DOHH2 (cell line): ENCODE measurements around the gene LRMDA.

Source experiments
- H3F3A ChIP-seq: fragments of 200-600 bp; sonication (generic), shearing (Covaris generic); 2 replicates; pipeline ENCODE4 v1.6.0; 2016; ENCODE audit warnings: antibody characterized with exemption, mild to moderate bottlenecking; ENCODE audit not compliant: control insufficient read depth, insufficient read depth
- H3K27ac ChIP-seq: fragments of 200-600 bp; sonication (generic); 2 replicates; pipeline ENCODE4 v1.5.1; 2014; ENCODE audit warnings: low read depth, mild to moderate bottlenecking, low read length, moderate library complexity
- H3K27me3 ChIP-seq: fragments of 200-600 bp; sonication (generic); 2 replicates; pipeline ENCODE4 v1.6.1; 2014; ENCODE audit warnings: mild to moderate bottlenecking, low read length, mixed read lengths; ENCODE audit not compliant: control insufficient read depth
- H3K36me3 ChIP-seq: fragments of 200-600 bp; sonication (generic); 2 replicates; pipeline ENCODE4 v1.6.1; 2014; ENCODE audit warnings: mild to moderate bottlenecking, low read length, moderate library complexity, mixed read lengths; ENCODE audit not compliant: control insufficient read depth
- H3K4me1 ChIP-seq: fragments of 200-600 bp; sonication (generic); 2 replicates; pipeline ENCODE4 v1.6.1; 2014; ENCODE audit warnings: mild to moderate bottlenecking, low read length, mixed read lengths; ENCODE audit not compliant: control insufficient read depth
- H3K4me2 ChIP-seq: fragments of 200-600 bp; sonication (generic); 2 replicates; pipeline ENCODE4 v1.6.0; 2014; ENCODE audit warnings: mild to moderate bottlenecking, low read length, moderate library complexity
- H3K4me3 ChIP-seq: fragments of 200-600 bp; sonication (generic); 2 replicates; pipeline ENCODE4 v1.5.1; 2014; ENCODE audit warnings: mild to moderate bottlenecking, low read length, mixed read lengths
- H3K79me2 ChIP-seq: fragments of 200-600 bp; sonication (generic); 2 replicates; pipeline ENCODE4 v1.6.1; 2014; ENCODE audit warnings: mild to moderate bottlenecking, low read length, mixed read lengths; ENCODE audit not compliant: control insufficient read depth
- H3K9me2 ChIP-seq: fragments of 200-600 bp; sonication (generic); replicated peaks from 2 replicates; pipeline ENCODE4 v1.6.1; 2014; ENCODE audit warnings: mild to moderate bottlenecking, low read length, mixed read lengths; ENCODE audit not compliant: control insufficient read depth
- H3K9me3 ChIP-seq: fragments of 200-600 bp; sonication (generic); 2 replicates; pipeline ENCODE4 v1.6.1; 2014; ENCODE audit warnings: antibody characterized with exemption, low read length, mixed read lengths; ENCODE audit not compliant: control insufficient read depth, insufficient read depth
- H4K20me1 ChIP-seq: fragments of 200-600 bp; sonication (generic); 2 replicates; pipeline ENCODE4 v1.6.0; 2014; ENCODE audit warnings: low read depth, mild to moderate bottlenecking, antibody characterized with exemption, low read length, moderate library complexity; ENCODE audit not compliant: control insufficient read depth, insufficient read depth
- CTCF ChIP-seq: fragments of 200-600 bp; sonication (generic); IDR thresholded peaks from one replicate; pipeline ENCODE4 v1.5.1; 2014; ENCODE audit warnings: antibody characterized with exemption, mild to moderate bottlenecking, low read depth, low read length; ENCODE audit not compliant: poor library complexity, severe bottlenecking
- EZH2phosphoT487 ChIP-seq: fragments of 200-600 bp; sonication (generic); IDR thresholded peaks from 2 replicates; pipeline ENCODE4 v1.6.1; 2017; ENCODE audit warnings: borderline replicate concordance, mild to moderate bottlenecking, antibody characterized with exemption, low read length, moderate library complexity, mixed read lengths

LRMDA gene

GRCh38 chr10:76514869-76515268, 1083.4 kb downstream of the LRMDA start:
- Histone ChIP-seq H3F3A (no peaks in the 10 kb centered on the region), H3K36me3 (no peaks in the 10 kb centered on the region), H3K4me1 (no peaks in the 10 kb centered on the region), H3K79me2 (no peaks in the 10 kb centered on the region), H4K20me1 (no peaks in the 10 kb centered on the region), H3K9me3 (no peaks in the 10 kb centered on the region), H3K27ac (no peak overlapping the region), H3K9me2 (no peaks in the 10 kb centered on the region), H3K4me2 (no peak overlapping the region), H3K4me3 (no peak overlapping the region), H3K27me3 (no peaks in the 10 kb centered on the region)
- no peak for TF ChIP-seq EZH2phosphoT487
- no peak for TF ChIP-seq CTCF

- Histone ChIP-seq H3K79me2 (no peaks in the 10 kb centered on the region), H3K36me3 (no peaks in the 10 kb centered on the region), H3F3A (no peaks in the 10 kb centered on the region), H3K4me3 (no peak overlapping the region), H4K20me1 (no peaks in the 10 kb centered on the region), H3K9me2 (no peaks in the 10 kb centered on the region), H3K4me1 (no peaks in the 10 kb centered on the region), H3K4me2 (no peak overlapping the region), H3K27ac (no peak overlapping the region), H3K27me3 (no peaks in the 10 kb centered on the region), H3K9me3 (no peaks in the 10 kb centered on the region)
- TF ChIP-seq CTCF: no peak
- TF ChIP-seq EZH2phosphoT487: no peak
Measured at GRCh38 chr10:76522547-76522946, 1091.1 kb downstream of the LRMDA start.

GRCh38 chr10:76523246-76523645, 1091.8 kb downstream of the LRMDA start:
- Histone ChIP-seq H3K27ac (no peak overlapping the region), H3K79me2 (no peaks in the 10 kb centered on the region), H3K4me1 (no peaks in the 10 kb centered on the region), H4K20me1 (no peaks in the 10 kb centered on the region), H3F3A (no peaks in the 10 kb centered on the region), H3K4me3 (no peak overlapping the region), H3K36me3 (no peaks in the 10 kb centered on the region), H3K4me2 (no peak overlapping the region), H3K9me3 (no peaks in the 10 kb centered on the region), H3K27me3 (no peaks in the 10 kb centered on the region), H3K9me2 (no peaks in the 10 kb centered on the region)
- TF ChIP-seq CTCF (no peak), EZH2phosphoT487 (no peak)
